ENCODE data around the gene GRIN2C. TPM values are rescaled to one million over a fixed set of nuclear protein-coding genes. Genes with fewer than 3 reads are reported as not detected.
A peak's percentile ranks its signal among the peaks of the same experiment; 100 is the strongest.

Gene GRIN2C
- total RNA-seq, 2 donors from 2014 or later: 27.6 to 34.4 TPM

GRCh38 chr17:74866198-74866835 lies 6.6 kb upstream of the GRIN2C start:
- H3K9me3 ChIP-seq: no peaks in the 10 kb centered on the region

GRCh38 chr17:74865504-74866197 lies 6.0 kb upstream of the GRIN2C start:
- no peak overlapping the region for H3K4me3 ChIP-seq
- H3K27ac ChIP-seq: no peak overlapping the region
- TF ChIP-seq CTCF (IDR thresholded peaks at IDR 0.05): no peak
- H3K27me3 ChIP-seq: no peaks in the 10 kb centered on the region
- no peaks in the 10 kb centered on the region for H3K9me3 ChIP-seq
- no peaks in the 10 kb centered on the region for H3K36me3 ChIP-seq
- DNase-seq (ENCODE audit: low spot score): no peak
- peaks cover 0 to 32% of the 10 kb centered on the region in 2 donors for H3K4me1 ChIP-seq

More at GRCh38 chr17:74866198-74866835, 6.6 kb upstream of the GRIN2C start:
- no peak for DNase-seq (ENCODE audit: low spot score)
- Histone ChIP-seq H3K27ac (no peak overlapping the region), H3K4me3 (no peak overlapping the region), H3K36me3 (no peaks in the 10 kb centered on the region), H3K27me3 (no peaks in the 10 kb centered on the region), H3K4me1 (peaks cover 0 to 25% of the 10 kb centered on the region in 2 donors)
- TF ChIP-seq CTCF (IDR thresholded peaks at IDR 0.05): no peak

GRCh38 chr17:74864866-74865395 lies 5.2 kb upstream of the GRIN2C start:
- Histone ChIP-seq H3K9me3 (no peaks in the 10 kb centered on the region), H3K36me3 (no peaks in the 10 kb centered on the region)
- TF ChIP-seq CTCF (IDR thresholded peaks at IDR 0.05): peak; percentile 96 to 99

GRCh38 chr17:74864297-74864865 lies 4.7 kb upstream of the GRIN2C start:
- no peak for TF ChIP-seq CTCF (IDR thresholded peaks at IDR 0.05)
- no peaks in the 10 kb centered on the region for H3K9me3 ChIP-seq
- H3K4me1 ChIP-seq: peaks cover 0 to 43% of the 10 kb centered on the region in 2 donors
- no peaks in the 10 kb centered on the region for H3K36me3 ChIP-seq
- H3K4me3 ChIP-seq: no peak overlapping the region
- H3K27me3 ChIP-seq: peaks cover 2 to 3% of the 10 kb centered on the region in 2 donors
- no peak overlapping the region for H3K27ac ChIP-seq
- no peak for DNase-seq (ENCODE audit: low spot score)

More at GRCh38 chr17:74864866-74865395, 5.2 kb upstream of the GRIN2C start:
- H3K4me1 ChIP-seq: peaks cover 0 to 39% of the 10 kb centered on the region in 2 donors
- no peaks in the 10 kb centered on the region for H3K27me3 ChIP-seq
- H3K27ac ChIP-seq: no peak overlapping the region
- H3K4me3 ChIP-seq: no peak overlapping the region
- DNase-seq (ENCODE audit: low spot score): peak; percentile 87

- H3K9me3 ChIP-seq: no peaks in the 10 kb centered on the region
- DNase-seq (ENCODE audit: low spot score): no peak
- no peak for TF ChIP-seq CTCF (IDR thresholded peaks at IDR 0.05)
- peaks cover 7% of the 10 kb centered on the region in 2 donors for H3K27me3 ChIP-seq
- no peak overlapping the region for H3K27ac ChIP-seq
- no peak overlapping the region for H3K4me3 ChIP-seq
- H3K36me3 ChIP-seq: no peaks in the 10 kb centered on the region
- H3K4me1 ChIP-seq: peaks cover 0 to 50% of the 10 kb centered on the region in 2 donors
These were observed 4.0 kb upstream of the GRIN2C start for GRCh38 chr17:74863420-74864296.

All from right atrium auricular region (tissue), 2 donors.